Head of caudate nucleus (tissue), 42 donors: ENCODE measurements around the gene KLF15.
"Not testable (repeated sequence)": the region's sequence is repeated elsewhere in the genome, so short reads cannot be mapped to it uniquely, and the experiment has no call there.

Source experiments
- DNase-seq, 42 donors: peaks; one replicate each; pipeline versions ENCODE4 v3.0.0 to v3.0.0-alpha.2; 2020 to 2021; ENCODE audit warnings: mixed read lengths in 7 of 42
- intact Hi-C: fragments of 100-400 bp; cut with DNase I; formaldehyde crosslinking; loops from one replicate; pipeline ENCODE4 v1.15.0; 2022

KLF15 gene

GRCh38 chr3:126342211-126342610 is 15.0 kb downstream of the KLF15 start:
- peak in 18 of 42 donors; percentile 0 to 41 (median 14) for DNase-seq
- intact Hi-C loops = no loop called here

GRCh38 chr3:126341755-126342150 is 15.5 kb downstream of the KLF15 start:
- DNase-seq = peak in 18 of 42 donors; percentile 1 to 38 (median 12)
- intact Hi-C loops = no loop called here

GRCh38 chr3:126340943-126341754 is 16.1 kb downstream of the KLF15 start:
- DNase-seq = peak in 17 of 42 donors; percentile 1 to 40 (median 11)
- intact Hi-C loops = no loop called here

- DNase-seq = peak in 7 of 42 donors; percentile 1 to 34 (median 8)
- intact Hi-C loops = no loop called here
Measured at GRCh38 chr3:126340596-126340942, 16.6 kb downstream of the KLF15 start.

GRCh38 chr3:126340081-126340511 is 17.1 kb downstream of the KLF15 start:
- intact Hi-C loops = no loop called here
- peak in 14 of 42 donors; percentile 3 to 50 (median 22) for DNase-seq

- peak in 7 of 42 donors; percentile 1 to 23 (median 9) for DNase-seq
- intact Hi-C loops = no loop called here
Measured at GRCh38 chr3:126339466-126339865, 17.7 kb downstream of the KLF15 start.

- DNase-seq = peak in 11 of 42 donors; percentile 3 to 56 (median 12)
Measured at GRCh38 chr3:126338790-126339288, 18.4 kb downstream of the KLF15 start.

GRCh38 chr3:126337980-126338651 is 19.1 kb downstream of the KLF15 start:
- peak in 11 of 42 donors; percentile 0 to 37 (median 11) for DNase-seq
- intact Hi-C loops = no loop called here

More at GRCh38 chr3:126338790-126339288, 18.4 kb downstream of the KLF15 start:
- intact Hi-C loops = no loop called here

- intact Hi-C loops = not testable (repeated sequence)
Measured at GRCh38 chr3:126331812-126332336, 25.3 kb downstream of the KLF15 start.

GRCh38 chr3:126329927-126330725 is 27.1 kb downstream of the KLF15 start:
- peak in 10 of 42 donors; percentile 0 to 28 (median 4) for DNase-seq
- intact Hi-C loops = no loop called here

More at GRCh38 chr3:126331812-126332336, 25.3 kb downstream of the KLF15 start:
- peak in 1 of 42 donors; percentile 2 for DNase-seq

- DNase-seq = peak in 3 of 42 donors; percentile 10 to 19 (median 10)
- intact Hi-C loops = no loop called here
Measured at GRCh38 chr3:126326629-126327028, 30.6 kb downstream of the KLF15 start.

- intact Hi-C loops = no loop called here
- DNase-seq = peak in 2 of 42 donors; percentile 15 to 29
Measured at GRCh38 chr3:126322181-126322967, 34.8 kb downstream of the KLF15 start.

GRCh38 chr3:126321490-126321889 is 35.7 kb downstream of the KLF15 start:
- intact Hi-C loops = no loop called here

GRCh38 chr3:126320517-126321293 is 36.5 kb downstream of the KLF15 start:
- DNase-seq = peak in 3 of 42 donors; percentile 10 to 23 (median 18)
- intact Hi-C loops = no loop called here

More at GRCh38 chr3:126321490-126321889, 35.7 kb downstream of the KLF15 start:
- peak in 3 of 42 donors; percentile 1 to 36 (median 31) for DNase-seq

- peak in 1 of 42 donors; percentile 13 for DNase-seq
Measured at GRCh38 chr3:126319701-126320295, 37.4 kb downstream of the KLF15 start.

More at GRCh38 chr3:126319701-126320295, 37.4 kb downstream of the KLF15 start:
- intact Hi-C loops = no loop called here
